Osteocyte (in vitro differentiated cells): Measurements from ENCODE around the gene PCED1B. TPM values are rescaled to one million over a fixed set of nuclear protein-coding genes. Genes with fewer than 3 reads are reported as not detected.

Experiments
- DNase-seq: peaks from one replicate; pipeline ENCODE4 v3.0.0; 2021; ENCODE audit warnings: mixed read lengths; ENCODE audit not compliant: unreplicated experiment; ENCODE audit errors: extremely low spot score
- H3K27ac Mint-ChIP-seq: one replicate; pipeline ENCODE4 v1.8.0; 2021; ENCODE audit warnings: mild to moderate bottlenecking, mixed read lengths; ENCODE audit not compliant: unreplicated experiment
- H3K27me3 Mint-ChIP-seq: one replicate; pipeline ENCODE4 v1.8.0; 2021; ENCODE audit warnings: mixed read lengths; ENCODE audit not compliant: unreplicated experiment
- H3K36me3 Mint-ChIP-seq: one replicate; pipeline ENCODE4 v1.8.0; 2021; ENCODE audit warnings: mixed read lengths; ENCODE audit not compliant: unreplicated experiment
- H3K4me1 Mint-ChIP-seq: one replicate; pipeline ENCODE4 v1.8.0; 2021; ENCODE audit warnings: mixed read lengths; ENCODE audit not compliant: unreplicated experiment
- H3K4me3 Mint-ChIP-seq: one replicate; pipeline ENCODE4 v1.8.0; 2021; ENCODE audit warnings: mild to moderate bottlenecking, moderate library complexity, mixed read lengths; ENCODE audit not compliant: unreplicated experiment
- H3K9me3 Mint-ChIP-seq: one replicate; pipeline ENCODE4 v1.8.0; 2021; ENCODE audit warnings: mixed read lengths; ENCODE audit not compliant: unreplicated experiment
- total RNA-seq: library from RNA; stranded (reverse); gene quantifications from 2 replicates; pipeline ENCODE4 v1.2.1, GENCODE V29; 2021
- TF ChIP-seq, protein P1 (sequence below): fragments of 200-600 bp; sonication (generic); IDR thresholded peaks from 2 replicates; pipeline ENCODE4 v1.5.0; 2021; ENCODE audit warnings: antibody characterized with exemption, mild to moderate bottlenecking, moderate library complexity

The PCED1B gene
- total RNA-seq, 1 donor from 2014 or later, result 1.6 TPM

DNA sequence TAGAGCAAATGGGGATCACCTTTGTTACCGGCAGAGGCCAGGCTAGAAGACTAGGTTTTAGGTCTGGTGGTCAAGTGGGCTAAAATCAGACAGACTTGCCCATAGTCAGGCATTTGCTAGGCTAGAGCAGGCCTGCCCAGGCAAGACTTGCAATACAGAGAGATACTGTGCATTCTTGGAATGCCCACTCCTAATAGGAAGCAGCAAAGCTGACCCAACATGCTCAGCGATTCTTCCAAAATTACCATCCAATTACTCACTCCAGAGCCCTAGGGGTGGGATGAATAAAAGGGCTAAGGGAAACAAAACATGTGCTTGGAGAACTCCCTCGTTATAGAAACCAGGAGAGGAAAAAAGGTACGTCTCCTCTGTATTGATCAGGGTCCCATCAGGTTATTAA, 188.2 kb downstream of the PCED1B start:
- H3K27ac Mint-ChIP-seq, result no peak overlapping the region
- TF ChIP-seq, protein P1, sequence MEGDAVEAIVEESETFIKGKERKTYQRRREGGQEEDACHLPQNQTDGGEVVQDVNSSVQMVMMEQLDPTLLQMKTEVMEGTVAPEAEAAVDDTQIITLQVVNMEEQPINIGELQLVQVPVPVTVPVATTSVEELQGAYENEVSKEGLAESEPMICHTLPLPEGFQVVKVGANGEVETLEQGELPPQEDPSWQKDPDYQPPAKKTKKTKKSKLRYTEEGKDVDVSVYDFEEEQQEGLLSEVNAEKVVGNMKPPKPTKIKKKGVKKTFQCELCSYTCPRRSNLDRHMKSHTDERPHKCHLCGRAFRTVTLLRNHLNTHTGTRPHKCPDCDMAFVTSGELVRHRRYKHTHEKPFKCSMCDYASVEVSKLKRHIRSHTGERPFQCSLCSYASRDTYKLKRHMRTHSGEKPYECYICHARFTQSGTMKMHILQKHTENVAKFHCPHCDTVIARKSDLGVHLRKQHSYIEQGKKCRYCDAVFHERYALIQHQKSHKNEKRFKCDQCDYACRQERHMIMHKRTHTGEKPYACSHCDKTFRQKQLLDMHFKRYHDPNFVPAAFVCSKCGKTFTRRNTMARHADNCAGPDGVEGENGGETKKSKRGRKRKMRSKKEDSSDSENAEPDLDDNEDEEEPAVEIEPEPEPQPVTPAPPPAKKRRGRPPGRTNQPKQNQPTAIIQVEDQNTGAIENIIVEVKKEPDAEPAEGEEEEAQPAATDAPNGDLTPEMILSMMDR, result no peak
- H3K9me3 Mint-ChIP-seq, result peaks cover 3% of the 10 kb centered on the region
- DNase-seq, result no peak
- peaks cover 26% of the 10 kb centered on the region for H3K4me1 Mint-ChIP-seq
- H3K36me3 Mint-ChIP-seq, result peaks cover 2% of the 10 kb centered on the region
- H3K4me3 Mint-ChIP-seq, result no peak overlapping the region
- no peaks in the 10 kb centered on the region for H3K27me3 Mint-ChIP-seq

DNA sequence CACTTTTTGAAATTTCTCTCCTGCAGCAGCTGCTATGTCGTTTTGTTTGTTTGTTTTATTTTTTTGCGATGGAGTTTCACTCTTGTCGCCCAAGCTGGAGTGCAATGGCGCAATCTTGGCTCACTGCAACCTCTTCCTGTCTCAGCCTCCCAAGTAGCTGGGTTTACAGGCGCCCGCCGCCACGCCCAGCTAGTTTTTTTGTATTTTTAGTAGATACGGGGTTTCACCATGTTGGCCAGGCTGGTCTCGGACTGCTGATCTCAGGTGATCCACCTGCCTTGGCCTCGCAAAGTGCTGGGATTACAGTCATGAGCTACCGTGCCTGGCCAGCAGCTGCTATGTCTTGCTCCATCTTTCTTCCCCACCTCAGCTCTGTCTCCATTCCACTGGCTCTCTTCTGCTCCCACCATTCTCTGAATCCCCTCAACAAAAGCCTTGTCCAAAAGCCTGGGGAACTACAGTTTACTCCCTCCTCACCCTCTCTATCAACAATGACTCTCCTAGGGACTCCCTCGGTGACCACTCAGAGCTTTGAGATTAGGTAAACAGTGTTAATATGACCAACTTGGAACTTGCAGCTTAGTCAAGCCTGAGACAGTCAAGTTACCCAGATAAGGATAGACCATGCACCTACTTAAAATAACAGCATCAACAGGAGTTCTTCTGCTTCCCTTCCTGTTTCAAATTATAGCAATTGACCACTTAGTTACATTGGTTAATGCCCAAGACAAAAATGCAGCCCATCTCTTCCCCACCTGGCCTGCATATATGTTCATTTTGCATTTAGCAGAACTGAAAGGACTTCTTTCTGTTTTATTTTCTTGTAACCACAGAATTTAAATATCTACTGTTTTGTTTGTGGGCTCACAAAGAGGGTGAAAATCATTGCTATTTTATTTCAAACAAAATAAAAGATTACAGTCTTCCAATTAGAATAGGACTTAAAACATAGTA, 189.4 kb downstream of the PCED1B start:
- H3K9me3 Mint-ChIP-seq, result peaks cover 3% of the 10 kb centered on the region
- peaks cover 37% of the 10 kb centered on the region for H3K4me1 Mint-ChIP-seq
- TF ChIP-seq, protein P1, result no peak
- H3K27me3 Mint-ChIP-seq, result no peaks in the 10 kb centered on the region
- H3K36me3 Mint-ChIP-seq, result peaks cover 2% of the 10 kb centered on the region
- no peak for DNase-seq
- no peak overlapping the region for H3K27ac Mint-ChIP-seq
- H3K4me3 Mint-ChIP-seq, result no peak overlapping the region

GRCh38 chr12:47269916-47270315, 190.5 kb downstream of the PCED1B start:
- H3K9me3 Mint-ChIP-seq, result peaks cover 3% of the 10 kb centered on the region
- no peak overlapping the region for H3K27ac Mint-ChIP-seq
- DNase-seq, result no peak
- TF ChIP-seq, protein P1, result no peak
- H3K4me1 Mint-ChIP-seq, result peaks cover 46% of the 10 kb centered on the region
- no peak overlapping the region for H3K4me3 Mint-ChIP-seq
- no peaks in the 10 kb centered on the region for H3K27me3 Mint-ChIP-seq
- H3K36me3 Mint-ChIP-seq, result peaks cover 2% of the 10 kb centered on the region

GRCh38 chr12:47270782-47271664, 191.6 kb downstream of the PCED1B start:
- Mint-ChIP-seq H3K36me3 (peaks cover 2% of the 10 kb centered on the region), H3K4me1 (peaks cover 53% of the 10 kb centered on the region), H3K27me3 (no peaks in the 10 kb centered on the region), H3K9me3 (peaks cover 3% of the 10 kb centered on the region), H3K27ac (peak overlapping the region; percentile 50), H3K4me3 (no peak overlapping the region)
- TF ChIP-seq, protein P1, result no peak
- no peak for DNase-seq
